SK-N-SH (cell line): ENCODE data around the gene ZGPAT. TPM values are rescaled to one million over a fixed set of nuclear protein-coding genes. Genes with fewer than 3 reads are reported as not detected.

Source experiments
- CTCF ChIA-PET: fragments of 300-600, 350-600 bp; formaldehyde crosslinking; extraction: SDS; loops from one replicate; lab custom pipeline; 2021; lab: Yijun Ruan, JAX
- POLR2A ChIA-PET: fragments of 350-600 bp; sonication (Branson Sonifier 250); formaldehyde crosslinking; extraction: SDS; loops from one replicate; lab custom pipeline; 2020; ENCODE audit warnings: antibody characterized with exemption, inconsistent platforms; lab: Yijun Ruan, JAX
- DNase-seq: peaks from one replicate; pipeline ENCODE4 v3.0.0; 2012
- H2AFZ ChIP-seq: fragments of 200-600 bp; sonication (generic); 2 replicates; pipeline ENCODE4 v1.8.1; 2016; ENCODE audit warnings: antibody characterized with exemption, mild to moderate bottlenecking, low read depth
- H3F3A ChIP-seq: fragments of 200-600 bp; sonication (generic); replicated peaks from 2 replicates; pipeline ENCODE3; 2016; ENCODE audit warnings: antibody characterized with exemption, mild to moderate bottlenecking; ENCODE audit not compliant: insufficient read depth
- H3K27ac ChIP-seq, 2 experiments: fragments of 200-500 bp in 1 of 2; fragments of 200-600 bp in 1 of 2; sonication (Bioruptor generic) in 1 of 2; sonication (generic), shearing (Covaris generic) in 1 of 2; 2 replicates each; pipeline versions ENCODE4 v1.5.1 to v1.6.1; 2014 to 2016; ENCODE audit warnings: low read depth in 2 of 2, inconsistent platforms in 1 of 2, low read length in 1 of 2, mild to moderate bottlenecking in 1 of 2, mixed read lengths in 1 of 2
- H3K27me3 ChIP-seq: fragments of 200-600 bp; sonication (generic), shearing (Covaris generic); 2 replicates; pipeline ENCODE4 v1.6.1; 2016; ENCODE audit warnings: mixed run types; ENCODE audit not compliant: insufficient read depth
- H3K36me3 ChIP-seq, 2 experiments: fragments of 200-500 bp in 1 of 2; fragments of 200-600 bp in 1 of 2; sonication (Bioruptor generic) in 1 of 2; sonication (generic) in 1 of 2; replicated peaks in 1 of 2; 2 replicates each; pipeline versions ENCODE3 to v1.5.1; 2014 to 2016; ENCODE audit warnings: low read length in 1 of 2, mild to moderate bottlenecking in 1 of 2; ENCODE audit not compliant: insufficient read depth in 2 of 2, control insufficient read depth in 1 of 2
- H3K4me1 ChIP-seq, 2 experiments: fragments of 200-500 bp in 1 of 2; fragments of 200-600 bp in 1 of 2; sonication (Bioruptor generic) in 1 of 2; sonication (generic), shearing (Covaris generic) in 1 of 2; 2 replicates each; pipeline versions ENCODE4 v1.5.1 to v1.6.1; 2014 to 2016; ENCODE audit warnings: low read depth in 1 of 2, low read length in 1 of 2, mixed run types in 1 of 2; ENCODE audit not compliant: insufficient read depth in 2 of 2, control insufficient read depth in 1 of 2
- H3K4me2 ChIP-seq: fragments of 200-600 bp; sonication (generic), shearing (Covaris generic); 2 replicates; pipeline ENCODE4 v1.6.1; 2017; ENCODE audit warnings: mixed run types
- H3K4me3 ChIP-seq, 2 experiments: fragments of 200-500 bp in 1 of 2; fragments of 200-600 bp in 1 of 2; sonication (Bioruptor generic) in 1 of 2; sonication (generic), shearing (Covaris generic) in 1 of 2; 2 replicates each; pipeline versions ENCODE4 v1.5.1 to v1.8.1; 2014 to 2016; ENCODE audit warnings: low read depth in 2 of 2, inconsistent platforms in 1 of 2, low read length in 1 of 2, mild to moderate bottlenecking in 1 of 2, mixed read lengths in 1 of 2, moderate library complexity in 1 of 2
- H3K79me2 ChIP-seq: fragments of 200-600 bp; sonication (generic); 2 replicates; pipeline ENCODE4 v1.8.1; 2017; ENCODE audit warnings: mild to moderate bottlenecking; ENCODE audit not compliant: insufficient read depth
- H3K9ac ChIP-seq: fragments of 200-600 bp; sonication (generic); 2 replicates; pipeline ENCODE4 v1.6.1; 2017; ENCODE audit warnings: mixed run types
- H3K9me2 ChIP-seq: fragments of 200-600 bp; sonication (generic); 2 replicates; pipeline ENCODE4 v1.6.1; 2017; ENCODE audit warnings: mixed run types
- H3K9me3 ChIP-seq: fragments of 200-600 bp; sonication (generic); 2 replicates; pipeline ENCODE4 v1.6.1; 2017; ENCODE audit warnings: mixed run types, mild to moderate bottlenecking, moderate library complexity
- H4K20me1 ChIP-seq: fragments of 200-600 bp; sonication (generic); 2 replicates; pipeline ENCODE4 v1.6.1; 2017; ENCODE audit warnings: mild to moderate bottlenecking, mixed run types; ENCODE audit not compliant: insufficient read depth
- ELF1 ChIP-seq: IDR thresholded peaks from 2 replicates; pipeline ENCODE4 v1.4.0; 2012
- EP300 ChIP-seq, 2 experiments: IDR thresholded peaks; 2 replicates each; pipeline versions ENCODE4 v1.4.0 to v1.6.1; 2012; ENCODE audit warnings: borderline replicate concordance in 1 of 2, low read depth in 1 of 2, low read length in 1 of 2
- FOSL2 ChIP-seq: IDR thresholded peaks from 2 replicates; pipeline ENCODE4 v1.4.0; 2012; ENCODE audit warnings: low read depth, mild to moderate bottlenecking, moderate library complexity, borderline replicate concordance
- FOXJ3 ChIP-seq: sonication (generic); formaldehyde crosslinking; IDR thresholded peaks from 2 replicates; pipeline ENCODE4 v1.5.1; 2020; ENCODE audit warnings: mild to moderate bottlenecking, missing genetic modification reagents
- JUND ChIP-seq: IDR thresholded peaks from 2 replicates; pipeline ENCODE4 v1.4.0; 2012
- NFIC ChIP-seq: IDR thresholded peaks from 2 replicates; pipeline ENCODE4 v1.4.0; 2012; ENCODE audit warnings: borderline replicate concordance
- POLR2AphosphoS5 ChIP-seq: IDR thresholded peaks from 2 replicates; pipeline ENCODE4 v1.6.1; 2012; ENCODE audit warnings: low read depth, low read length
- RAD21 ChIP-seq: IDR thresholded peaks from 2 replicates; pipeline ENCODE4 v1.6.1; 2012; ENCODE audit warnings: mild to moderate bottlenecking, low read length
- RCOR1 ChIP-seq: fragments of 150-350 bp; IDR thresholded peaks from 2 replicates; pipeline ENCODE4 v1.6.1; 2017; ENCODE audit warnings: antibody characterized with exemption, low read length
- RXRA ChIP-seq: IDR thresholded peaks from 2 replicates; pipeline ENCODE4 v1.4.0; 2012; ENCODE audit warnings: low read depth, mild to moderate bottlenecking, borderline replicate concordance
- SIN3A ChIP-seq: IDR thresholded peaks from 2 replicates; pipeline ENCODE4 v1.6.1; 2012; ENCODE audit warnings: low read depth, mild to moderate bottlenecking, low read length, moderate library complexity, borderline replicate concordance
- SMC3 ChIP-seq: IDR thresholded peaks from 2 replicates; pipeline ENCODE4 v1.6.1; 2012; ENCODE audit warnings: low read depth, low read length, improper control_type of control experiment
- YY1 ChIP-seq: IDR thresholded peaks from 2 replicates; pipeline ENCODE4 v1.4.0; 2012; ENCODE audit warnings: low read depth, mild to moderate bottlenecking
- WGBS: methylation state at CpG from one replicate; pipeline ENCODE4 v1.1.6; 2017; ENCODE audit warnings: low lambda C conversion rate; 5-methylcytosine and 5-hydroxymethylcytosine counted together
- polyA plus RNA-seq, 3 experiments: library from polyadenylated mRNA; depleted of rRNA; stranded (reverse); fragments of >200 nt; gene quantifications; 2 replicates each; pipeline ENCODE4 v1.2.3, GENCODE V29; 2012
- TF ChIP-seq, protein P1 (sequence below): fragments of 200-600 bp; sonication (generic); IDR thresholded peaks from 2 replicates; pipeline ENCODE4 v1.6.1; 2017; ENCODE audit warnings: antibody characterized with exemption, mild to moderate bottlenecking, moderate library complexity
- TF ChIP-seq, protein P2 (sequence below): IDR thresholded peaks from 2 replicates; pipeline ENCODE4 v1.4.0; 2012; ENCODE audit warnings: low read depth, borderline replicate concordance
- TF ChIP-seq, protein P3 (sequence below): IDR thresholded peaks from 2 replicates; pipeline ENCODE4 v1.6.1; 2012; ENCODE audit warnings: mild to moderate bottlenecking, low read depth, low read length, moderate library complexity
- TF ChIP-seq, protein P4 (sequence below): IDR thresholded peaks from 2 replicates; pipeline ENCODE4 v1.4.0; 2012; ENCODE audit warnings: low read depth
- TF ChIP-seq, protein P5 (sequence below): fragments of 150-350 bp; IDR thresholded peaks from 2 replicates; pipeline ENCODE4 v1.6.1; 2017; ENCODE audit warnings: antibody characterized with exemption, low read length, low read depth, borderline replicate concordance

ZGPAT gene
- polyA plus RNA-seq, 1 of the 3 experiments (the other 2 are of a cell fraction): 33.7 TPM

DNA sequence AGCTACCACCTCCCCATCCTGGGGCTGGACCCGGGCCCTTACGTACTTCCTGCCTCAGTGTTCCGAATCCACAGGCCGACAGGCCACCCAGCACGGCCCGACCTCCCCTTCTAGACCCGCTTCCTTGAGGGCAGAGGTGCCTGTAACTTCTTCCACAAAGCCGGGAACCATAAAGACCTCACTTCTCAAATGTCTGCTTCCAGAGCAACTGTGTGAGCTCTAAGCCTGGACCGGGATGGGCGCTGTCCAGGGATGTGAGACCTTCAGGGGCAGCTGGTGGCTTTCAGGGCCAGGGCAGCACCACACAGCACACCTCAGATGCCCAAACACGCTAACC lies 41.1 kb downstream of the ZGPAT start:
- Histone ChIP-seq H3K36me3 (peaks cover 4 to 7% of the 10 kb centered on the region in 2 experiments), H3K9me2 (no peaks in the 10 kb centered on the region), H3F3A (peaks cover 7% of the 10 kb centered on the region), H3K79me2 (no peaks in the 10 kb centered on the region), H3K4me3 (no peak overlapping the region), H3K27ac (no peak overlapping the region), H3K9me3 (no peaks in the 10 kb centered on the region), H3K9ac (no peak overlapping the region), H4K20me1 (no peaks in the 10 kb centered on the region), H3K27me3 (no peaks in the 10 kb centered on the region), H2AFZ (no peak overlapping the region), H3K4me2 (no peak overlapping the region), H3K4me1 (peaks cover 0 to 8% of the 10 kb centered on the region in 2 experiments; a peak in 1 of 4 replicates)
- WGBS: 93% methylated on average over 11 of the region's 11 CpGs
- ChIA-PET CTCF (interaction anchor here (1.3 kb wide), 1 partner anchor 8 kb away, joined by 3 read pairs; no protein-coding TSS in a partner anchor), POLR2A (interaction anchor here (2.5 kb wide), 1 partner anchor 8 kb away, joined by 7 read pairs; no protein-coding TSS in a partner anchor)
- DNase-seq: no peak
- TF ChIP-seq SIN3A: no peak
- TF ChIP-seq, protein P1, sequence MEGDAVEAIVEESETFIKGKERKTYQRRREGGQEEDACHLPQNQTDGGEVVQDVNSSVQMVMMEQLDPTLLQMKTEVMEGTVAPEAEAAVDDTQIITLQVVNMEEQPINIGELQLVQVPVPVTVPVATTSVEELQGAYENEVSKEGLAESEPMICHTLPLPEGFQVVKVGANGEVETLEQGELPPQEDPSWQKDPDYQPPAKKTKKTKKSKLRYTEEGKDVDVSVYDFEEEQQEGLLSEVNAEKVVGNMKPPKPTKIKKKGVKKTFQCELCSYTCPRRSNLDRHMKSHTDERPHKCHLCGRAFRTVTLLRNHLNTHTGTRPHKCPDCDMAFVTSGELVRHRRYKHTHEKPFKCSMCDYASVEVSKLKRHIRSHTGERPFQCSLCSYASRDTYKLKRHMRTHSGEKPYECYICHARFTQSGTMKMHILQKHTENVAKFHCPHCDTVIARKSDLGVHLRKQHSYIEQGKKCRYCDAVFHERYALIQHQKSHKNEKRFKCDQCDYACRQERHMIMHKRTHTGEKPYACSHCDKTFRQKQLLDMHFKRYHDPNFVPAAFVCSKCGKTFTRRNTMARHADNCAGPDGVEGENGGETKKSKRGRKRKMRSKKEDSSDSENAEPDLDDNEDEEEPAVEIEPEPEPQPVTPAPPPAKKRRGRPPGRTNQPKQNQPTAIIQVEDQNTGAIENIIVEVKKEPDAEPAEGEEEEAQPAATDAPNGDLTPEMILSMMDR: no peak
- no peak for TF ChIP-seq JUND
- no peak for TF ChIP-seq RXRA
- TF ChIP-seq POLR2AphosphoS5: no peak
- TF ChIP-seq, protein P2, sequence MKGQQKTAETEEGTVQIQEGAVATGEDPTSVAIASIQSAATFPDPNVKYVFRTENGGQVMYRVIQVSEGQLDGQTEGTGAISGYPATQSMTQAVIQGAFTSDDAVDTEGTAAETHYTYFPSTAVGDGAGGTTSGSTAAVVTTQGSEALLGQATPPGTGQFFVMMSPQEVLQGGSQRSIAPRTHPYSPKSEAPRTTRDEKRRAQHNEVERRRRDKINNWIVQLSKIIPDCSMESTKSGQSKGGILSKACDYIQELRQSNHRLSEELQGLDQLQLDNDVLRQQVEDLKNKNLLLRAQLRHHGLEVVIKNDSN: no peak
- TF ChIP-seq FOXJ3 (CRISPR knock-in tag): no peak
- no peak for TF ChIP-seq SMC3
- TF ChIP-seq, protein P3, sequence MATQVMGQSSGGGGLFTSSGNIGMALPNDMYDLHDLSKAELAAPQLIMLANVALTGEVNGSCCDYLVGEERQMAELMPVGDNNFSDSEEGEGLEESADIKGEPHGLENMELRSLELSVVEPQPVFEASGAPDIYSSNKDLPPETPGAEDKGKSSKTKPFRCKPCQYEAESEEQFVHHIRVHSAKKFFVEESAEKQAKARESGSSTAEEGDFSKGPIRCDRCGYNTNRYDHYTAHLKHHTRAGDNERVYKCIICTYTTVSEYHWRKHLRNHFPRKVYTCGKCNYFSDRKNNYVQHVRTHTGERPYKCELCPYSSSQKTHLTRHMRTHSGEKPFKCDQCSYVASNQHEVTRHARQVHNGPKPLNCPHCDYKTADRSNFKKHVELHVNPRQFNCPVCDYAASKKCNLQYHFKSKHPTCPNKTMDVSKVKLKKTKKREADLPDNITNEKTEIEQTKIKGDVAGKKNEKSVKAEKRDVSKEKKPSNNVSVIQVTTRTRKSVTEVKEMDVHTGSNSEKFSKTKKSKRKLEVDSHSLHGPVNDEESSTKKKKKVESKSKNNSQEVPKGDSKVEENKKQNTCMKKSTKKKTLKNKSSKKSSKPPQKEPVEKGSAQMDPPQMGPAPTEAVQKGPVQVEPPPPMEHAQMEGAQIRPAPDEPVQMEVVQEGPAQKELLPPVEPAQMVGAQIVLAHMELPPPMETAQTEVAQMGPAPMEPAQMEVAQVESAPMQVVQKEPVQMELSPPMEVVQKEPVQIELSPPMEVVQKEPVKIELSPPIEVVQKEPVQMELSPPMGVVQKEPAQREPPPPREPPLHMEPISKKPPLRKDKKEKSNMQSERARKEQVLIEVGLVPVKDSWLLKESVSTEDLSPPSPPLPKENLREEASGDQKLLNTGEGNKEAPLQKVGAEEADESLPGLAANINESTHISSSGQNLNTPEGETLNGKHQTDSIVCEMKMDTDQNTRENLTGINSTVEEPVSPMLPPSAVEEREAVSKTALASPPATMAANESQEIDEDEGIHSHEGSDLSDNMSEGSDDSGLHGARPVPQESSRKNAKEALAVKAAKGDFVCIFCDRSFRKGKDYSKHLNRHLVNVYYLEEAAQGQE: no peak
- TF ChIP-seq, protein P4, sequence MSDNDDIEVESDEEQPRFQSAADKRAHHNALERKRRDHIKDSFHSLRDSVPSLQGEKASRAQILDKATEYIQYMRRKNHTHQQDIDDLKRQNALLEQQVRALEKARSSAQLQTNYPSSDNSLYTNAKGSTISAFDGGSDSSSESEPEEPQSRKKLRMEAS: no peak
- no peak for TF ChIP-seq RCOR1
- TF ChIP-seq, protein P5, sequence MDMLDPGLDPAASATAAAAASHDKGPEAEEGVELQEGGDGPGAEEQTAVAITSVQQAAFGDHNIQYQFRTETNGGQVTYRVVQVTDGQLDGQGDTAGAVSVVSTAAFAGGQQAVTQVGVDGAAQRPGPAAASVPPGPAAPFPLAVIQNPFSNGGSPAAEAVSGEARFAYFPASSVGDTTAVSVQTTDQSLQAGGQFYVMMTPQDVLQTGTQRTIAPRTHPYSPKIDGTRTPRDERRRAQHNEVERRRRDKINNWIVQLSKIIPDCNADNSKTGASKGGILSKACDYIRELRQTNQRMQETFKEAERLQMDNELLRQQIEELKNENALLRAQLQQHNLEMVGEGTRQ: no peak
- TF ChIP-seq RAD21: no peak
- no peak for TF ChIP-seq ELF1
- TF ChIP-seq YY1: no peak
- no peak for TF ChIP-seq FOSL2
- TF ChIP-seq EP300 (IDR thresholded peaks at IDR 0.05; ENCODE audit: borderline replicate concordance in 1 of 2, low read depth in 1 of 2, low read length in 1 of 2): no peak
- TF ChIP-seq NFIC: no peak
